Spleen (tissue), 7 donors: Measurements from ENCODE around the gene OTOA.
"Not testable (repeated sequence)": the region's sequence is repeated elsewhere in the genome, so short reads cannot be mapped to it uniquely, and the experiment has no call there.

ENCODE experiments used
- POLR2A ChIP-seq, 3 donors: fragments of 450-650 bp; IDR thresholded peaks; one replicate each; pipeline ENCODE4 v1.5.1; 2017; ENCODE audit warnings: antibody characterized with exemption in 3 of 3, mild to moderate bottlenecking in 1 of 3
- POLR2AphosphoS5 ChIP-seq, 3 donors: sonication (generic); formaldehyde crosslinking; IDR thresholded peaks; one replicate each; pipeline ENCODE4 v1.5.1; 2017; ENCODE audit warnings: antibody characterized with exemption in 3 of 3
- TF ChIP-seq, protein P1 (sequence below), 11 experiments: fragments of 200-600 bp in 7 of 11; fragments of 450-650 bp in 4 of 11; sonication (generic) in 4 of 11; IDR thresholded peaks in 8 of 11; conservative IDR thresholded peaks in 3 of 11; 1 replicate in 7 of 11; 2 replicates in 4 of 11; pipeline versions ENCODE4 v1.4.0 to v1.8.0; 2016 to 2021; ENCODE audit warnings: antibody characterized with exemption in 11 of 11, inconsistent platforms in 4 of 11, mild to moderate bottlenecking in 1 of 11
- donor health status: DM: no; HTN: no; CAD: no; lungs with moderate emphysema.
- donor health status: DM: no; HTN: no; CAD: no.
- donor health status: DM: no; HTN: no; CAD: no.

DNA sequence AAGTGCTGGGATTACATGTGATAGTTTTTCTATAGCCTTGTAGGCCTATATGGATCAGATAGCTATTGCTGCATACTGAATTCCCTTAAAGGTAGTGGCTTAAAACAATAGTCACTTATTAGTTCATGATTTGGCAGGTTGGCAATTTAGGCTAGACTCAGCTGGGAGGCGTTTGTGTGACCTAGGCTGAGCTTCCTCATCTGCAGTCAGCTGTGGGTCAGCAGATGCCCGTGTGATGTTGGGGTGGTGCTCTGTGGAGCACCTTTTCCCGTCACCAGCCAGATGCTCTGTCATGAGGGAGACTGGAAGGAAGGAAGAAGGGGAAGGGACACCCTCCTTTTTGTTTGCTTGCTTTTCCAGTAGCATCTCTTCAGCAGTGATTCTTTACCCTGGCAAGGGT is 129.5 kb downstream of the OTOA start:
- TF ChIP-seq, protein P1, sequence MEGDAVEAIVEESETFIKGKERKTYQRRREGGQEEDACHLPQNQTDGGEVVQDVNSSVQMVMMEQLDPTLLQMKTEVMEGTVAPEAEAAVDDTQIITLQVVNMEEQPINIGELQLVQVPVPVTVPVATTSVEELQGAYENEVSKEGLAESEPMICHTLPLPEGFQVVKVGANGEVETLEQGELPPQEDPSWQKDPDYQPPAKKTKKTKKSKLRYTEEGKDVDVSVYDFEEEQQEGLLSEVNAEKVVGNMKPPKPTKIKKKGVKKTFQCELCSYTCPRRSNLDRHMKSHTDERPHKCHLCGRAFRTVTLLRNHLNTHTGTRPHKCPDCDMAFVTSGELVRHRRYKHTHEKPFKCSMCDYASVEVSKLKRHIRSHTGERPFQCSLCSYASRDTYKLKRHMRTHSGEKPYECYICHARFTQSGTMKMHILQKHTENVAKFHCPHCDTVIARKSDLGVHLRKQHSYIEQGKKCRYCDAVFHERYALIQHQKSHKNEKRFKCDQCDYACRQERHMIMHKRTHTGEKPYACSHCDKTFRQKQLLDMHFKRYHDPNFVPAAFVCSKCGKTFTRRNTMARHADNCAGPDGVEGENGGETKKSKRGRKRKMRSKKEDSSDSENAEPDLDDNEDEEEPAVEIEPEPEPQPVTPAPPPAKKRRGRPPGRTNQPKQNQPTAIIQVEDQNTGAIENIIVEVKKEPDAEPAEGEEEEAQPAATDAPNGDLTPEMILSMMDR (IDR thresholded peaks at IDR 0.05 in 8 of 11, conservative IDR thresholded peaks at IDR 0.05 in 3 of 11): not testable (repeated sequence)
- TF ChIP-seq POLR2A, POLR2AphosphoS5 (IDR thresholded peaks at IDR 0.05): not testable (repeated sequence)
